ENCODE data around the gene AQP6.

Gene AQP6

GRCh38 chr12:49980501-49981349 lies 8.0 kb downstream of the AQP6 start:
- Histone ChIP-seq H3K36me3 (ENCODE audit: insufficient read depth) (no peaks in the 10 kb centered on the region), H3K27me3 (ENCODE audit: insufficient read depth, low read depth) (no peaks in the 10 kb centered on the region), H3K4me2 (no peak overlapping the region), H2AFZ (ENCODE audit: low read depth) (no peak overlapping the region), H3K79me2 (ENCODE audit: insufficient read depth, low read depth) (no peaks in the 10 kb centered on the region), H4K20me1 (ENCODE audit: insufficient read depth) (no peaks in the 10 kb centered on the region), H3K27ac (no peak overlapping the region), H3K4me1 (ENCODE audit: low read depth, poor library complexity, severe bottlenecking) (no peaks in the 10 kb centered on the region), H3K4me3 (IDR thresholded peaks at IDR 0.05; ENCODE audit: insufficient read depth, low read depth, low read length) (no peak overlapping the region), H3K9ac (no peak overlapping the region)
- TF ChIP-seq CTCF (conservative IDR thresholded peaks at IDR 0.05; ENCODE audit: low read depth, low read length): no peak

- no peak for TF ChIP-seq CTCF (conservative IDR thresholded peaks at IDR 0.05; ENCODE audit: low read depth, low read length)
- Histone ChIP-seq H3K9ac (no peak overlapping the region), H3K36me3 (ENCODE audit: insufficient read depth) (no peaks in the 10 kb centered on the region), H2AFZ (ENCODE audit: low read depth) (no peak overlapping the region), H3K27me3 (ENCODE audit: insufficient read depth, low read depth) (no peaks in the 10 kb centered on the region), H3K4me1 (ENCODE audit: low read depth, poor library complexity, severe bottlenecking) (no peaks in the 10 kb centered on the region), H3K79me2 (ENCODE audit: insufficient read depth, low read depth) (no peaks in the 10 kb centered on the region), H3K4me2 (no peak overlapping the region), H4K20me1 (ENCODE audit: insufficient read depth) (no peaks in the 10 kb centered on the region), H3K27ac (no peak overlapping the region), H3K4me3 (IDR thresholded peaks at IDR 0.05; ENCODE audit: insufficient read depth, low read depth, low read length) (no peak overlapping the region)
Observed at GRCh38 chr12:49982246-49983087, 9.7 kb downstream of the AQP6 start.

GRCh38 chr12:49983892-49984291 lies 11.1 kb downstream of the AQP6 start:
- Histone ChIP-seq H3K27me3 (ENCODE audit: insufficient read depth, low read depth) (no peaks in the 10 kb centered on the region), H3K9ac (no peak overlapping the region), H3K4me1 (ENCODE audit: low read depth, poor library complexity, severe bottlenecking) (no peaks in the 10 kb centered on the region), H3K27ac (no peak overlapping the region), H4K20me1 (ENCODE audit: insufficient read depth) (no peaks in the 10 kb centered on the region), H3K36me3 (ENCODE audit: insufficient read depth) (peaks cover 3% of the 10 kb centered on the region; the same call in 1 of the 2 replicates), H2AFZ (ENCODE audit: low read depth) (no peak overlapping the region), H3K79me2 (ENCODE audit: insufficient read depth, low read depth) (no peaks in the 10 kb centered on the region), H3K4me2 (no peak overlapping the region), H3K4me3 (IDR thresholded peaks at IDR 0.05; ENCODE audit: insufficient read depth, low read depth, low read length) (no peak overlapping the region)
- no peak for TF ChIP-seq CTCF (conservative IDR thresholded peaks at IDR 0.05; ENCODE audit: low read depth, low read length)

GRCh38 chr12:49984476-49985359 lies 12.0 kb downstream of the AQP6 start:
- Histone ChIP-seq H3K4me2 (no peak overlapping the region), H3K9ac (no peak overlapping the region)
- no peak for TF ChIP-seq CTCF (conservative IDR thresholded peaks at IDR 0.05; ENCODE audit: low read depth, low read length)

More at GRCh38 chr12:49984476-49985359, 12.0 kb downstream of the AQP6 start:
- H3K27ac ChIP-seq: no peak overlapping the region
- H3K27me3 ChIP-seq (ENCODE audit: insufficient read depth, low read depth): no peaks in the 10 kb centered on the region
- H3K79me2 ChIP-seq (ENCODE audit: insufficient read depth, low read depth): no peaks in the 10 kb centered on the region
- no peak overlapping the region for H3K4me3 ChIP-seq (IDR thresholded peaks at IDR 0.05; ENCODE audit: insufficient read depth, low read depth, low read length)
- H4K20me1 ChIP-seq (ENCODE audit: insufficient read depth): no peaks in the 10 kb centered on the region
- H3K4me1 ChIP-seq (ENCODE audit: low read depth, poor library complexity, severe bottlenecking): no peaks in the 10 kb centered on the region
- no peak overlapping the region for H2AFZ ChIP-seq (ENCODE audit: low read depth)
- peaks cover 3% of the 10 kb centered on the region; the same call in 1 of the 2 replicates for H3K36me3 ChIP-seq (ENCODE audit: insufficient read depth)
